Stomach (tissue), 9 donors: Measurements from ENCODE around the gene SEPTIN6. TPM values are rescaled to one million over a fixed set of nuclear protein-coding genes. Genes with fewer than 3 reads are reported as not detected.

Experiments
- DNase-seq, 2 donors: peaks; one replicate each; pipeline versions ENCODE4 v3.0.0 to v3.0.0-alpha.2; 2013 to 2019
- H3K27ac ChIP-seq, 5 donors: fragments of 200-600 bp in 4 of 5; sonication (generic) in 4 of 5; one replicate each; pipeline ENCODE4 v1.5.1; 2013 to 2019; ENCODE audit warnings: mild to moderate bottlenecking in 1 of 5, moderate library complexity in 1 of 5
- H3K27me3 ChIP-seq, 3 donors: fragments of 200-600 bp; sonication (generic); one replicate each; pipeline ENCODE4 v1.5.1; 2017 to 2019; ENCODE audit warnings: mixed run types in 1 of 3
- H3K36me3 ChIP-seq, 4 donors: fragments of 200-600 bp; sonication (generic); 1 replicate in 3 of 4; 2 replicates in 1 of 4; pipeline ENCODE4 v1.5.1; 2016 to 2019
- H3K4me1 ChIP-seq, 4 donors: fragments of 200-600 bp; sonication (generic); one replicate each; pipeline ENCODE4 v1.5.1; 2016 to 2019
- H3K4me3 ChIP-seq, 4 donors: fragments of 200-600 bp; sonication (generic) in 3 of 4; one replicate each; pipeline ENCODE4 v1.5.1; 2016 to 2019; ENCODE audit warnings: mild to moderate bottlenecking in 1 of 4
- H3K9me3 ChIP-seq, 4 donors: fragments of 200-600 bp; sonication (generic); one replicate each; pipeline ENCODE4 v1.5.1; 2016 to 2019
- CTCF ChIP-seq, 7 experiments: fragments of 450-650 bp in 4 of 7; fragments of 200-600 bp in 3 of 7; sonication (generic) in 3 of 7; IDR thresholded peaks; one replicate each; pipeline ENCODE4 v1.5.1; 2016 to 2019; ENCODE audit warnings: antibody characterized with exemption in 7 of 7, control low read depth in 2 of 7, mild to moderate bottlenecking in 1 of 7
- EP300 ChIP-seq: sonication (generic); formaldehyde crosslinking; IDR thresholded peaks from one replicate; pipeline ENCODE4 v1.6.1; 2017; ENCODE audit warnings: antibody characterized with exemption
- POLR2A ChIP-seq, 4 donors: fragments of 450-650 bp; IDR thresholded peaks; one replicate each; pipeline ENCODE4 v1.6.1; 2016; ENCODE audit warnings: antibody characterized with exemption in 4 of 4, control low read depth in 2 of 4, mild to moderate bottlenecking in 1 of 4, moderate library complexity in 1 of 4
- POLR2AphosphoS5 ChIP-seq, 3 donors: sonication (generic); formaldehyde crosslinking; IDR thresholded peaks; one replicate each; pipeline ENCODE4 v1.6.1; 2016; ENCODE audit warnings: antibody characterized with exemption in 3 of 3
- WGBS, 5 donors: extraction: QIAGEN DNeasy Blood & Tissue Kit in 3 of 5; methylation state at CpG; one replicate each; pipeline versions ENCODE4 v1.1.5 to v1.1.7; 2013 to 2018; 5-methylcytosine and 5-hydroxymethylcytosine counted together
- intact Hi-C: fragments of 100-400 bp; cut with DNase I; formaldehyde crosslinking; loops from one replicate; pipeline ENCODE4 v1.15.1; 2023; ENCODE audit warnings: low total_unique reads
- polyA plus RNA-seq, 3 donors: library from polyadenylated mRNA; stranded (reverse); fragments of 200-250 nt; gene quantifications; one replicate each; pipeline ENCODE4 v1.2.3, GENCODE V29; 2013
- total RNA-seq, 5 donors: library from RNA; depleted of rRNA; stranded (reverse); fragments of >200 nt; gene quantifications; one replicate each; pipeline versions ENCODE4 v1.1.0 to v1.2.3, GENCODE V29; 2014 to 2016
- donor health status: healthy with polysubstance abuse.
- donor health status: Bipolar disorder and iron deficiency.
- donor health status: healthy.

The SEPTIN6 gene
- total and polyA plus RNA-seq, 8 donors = 7.6 to 35.3 (median 14.6) TPM

GRCh38 chrX:119735467-119735866 lies 42.5 kb upstream of the SEPTIN6 start:
- Histone ChIP-seq H3K4me1 (peaks cover 0 to 7% (median 0%) of the 10 kb centered on the region in 4 donors), H3K4me3 (no peak overlapping the region), H3K27me3 (no peaks in the 10 kb centered on the region), H3K36me3 (no peaks in the 10 kb centered on the region), H3K27ac (no peak overlapping the region), H3K9me3 (no peaks in the 10 kb centered on the region)
- TF ChIP-seq POLR2A (IDR thresholded peaks at IDR 0.05) (no peak), CTCF (IDR thresholded peaks at IDR 0.05) (no peak), POLR2AphosphoS5 (IDR thresholded peaks at IDR 0.05) (no peak), EP300 (no peak)
- WGBS, 5 donors = 73 to 87% (median 86%) methylated on average over 3 to 6 of the region's 6 CpGs
- DNase-seq = peak in 1 of 2 donors; percentile 3
- intact Hi-C loops = no loop called here

GRCh38 chrX:119734897-119735339 lies 42.0 kb upstream of the SEPTIN6 start:
- Histone ChIP-seq H3K36me3 (no peaks in the 10 kb centered on the region), H3K4me3 (no peak overlapping the region), H3K27me3 (no peaks in the 10 kb centered on the region), H3K4me1 (peaks cover 0 to 7% (median 0%) of the 10 kb centered on the region in 4 donors), H3K9me3 (no peaks in the 10 kb centered on the region), H3K27ac (no peak overlapping the region)
- DNase-seq = peak; percentile 19 to 49
- TF ChIP-seq EP300 = no peak
- no peak for TF ChIP-seq POLR2AphosphoS5 (IDR thresholded peaks at IDR 0.05)
- TF ChIP-seq POLR2A (IDR thresholded peaks at IDR 0.05) = no peak
- TF ChIP-seq CTCF (IDR thresholded peaks at IDR 0.05) = no peak
- intact Hi-C loops = no loop called here
- WGBS, 5 donors = 7 to 39% (median 24%) methylated on average over 4 to 7 of the region's 7 CpGs; no CpG with 5 or more reads in 1 of the 5 donors

DNA sequence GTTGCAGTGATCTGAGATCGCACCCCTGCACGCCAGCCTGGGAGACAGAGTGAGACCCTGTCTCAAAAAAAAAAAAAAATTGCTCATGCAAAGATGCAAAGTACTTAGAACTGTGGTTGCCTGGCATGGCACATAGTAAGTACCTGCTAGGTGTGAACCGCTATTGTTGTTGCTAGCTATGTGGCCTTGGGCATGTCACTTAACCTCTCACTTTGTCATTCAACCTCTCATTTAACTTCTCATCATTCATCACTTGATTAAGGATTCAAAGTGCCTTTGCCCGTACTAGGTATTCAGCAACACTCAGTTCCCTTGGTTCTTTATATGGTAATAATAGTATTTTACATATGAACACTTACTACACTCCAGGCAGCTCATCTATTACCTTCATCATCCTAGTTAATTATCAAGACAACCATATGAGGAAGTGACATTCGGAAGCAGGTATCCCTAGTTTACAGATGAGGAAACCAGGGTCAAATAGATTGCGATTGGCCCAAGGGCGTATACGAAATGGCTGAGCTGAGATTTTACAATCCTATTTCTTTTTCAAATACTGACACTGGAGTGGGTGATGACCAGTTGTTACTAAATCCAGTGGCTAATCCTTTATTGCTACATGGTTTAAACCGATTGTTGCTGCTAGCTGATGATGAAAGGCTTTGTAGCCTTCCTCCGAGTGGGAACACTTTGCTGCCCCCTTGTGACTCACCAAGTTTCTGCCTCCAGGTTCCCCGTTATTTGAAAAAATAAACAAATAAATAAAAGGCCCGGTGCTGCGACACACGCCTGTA lies 36.6 kb upstream of the SEPTIN6 start:
- peak; percentile 57 to 79 for DNase-seq
- H3K27ac ChIP-seq = no peak overlapping the region
- WGBS, 5 donors = 35 to 50% (median 44%) methylated on average over 13 to 14 of the region's 14 CpGs
- intact Hi-C loops = no loop called here
- H3K9me3 ChIP-seq = no peaks in the 10 kb centered on the region
- no peak overlapping the region for H3K4me3 ChIP-seq
- no peaks in the 10 kb centered on the region for H3K27me3 ChIP-seq
- H3K4me1 ChIP-seq = peaks cover 0 to under 1% (median 0%) of the 10 kb centered on the region in 4 donors
- TF ChIP-seq EP300 = no peak
- TF ChIP-seq CTCF (IDR thresholded peaks at IDR 0.05) = peak in 4 of 7 experiments; percentile 21 to 54 (median 38)
- no peak for TF ChIP-seq POLR2A (IDR thresholded peaks at IDR 0.05)
- TF ChIP-seq POLR2AphosphoS5 (IDR thresholded peaks at IDR 0.05) = no peak
- no peaks in the 10 kb centered on the region for H3K36me3 ChIP-seq

DNA sequence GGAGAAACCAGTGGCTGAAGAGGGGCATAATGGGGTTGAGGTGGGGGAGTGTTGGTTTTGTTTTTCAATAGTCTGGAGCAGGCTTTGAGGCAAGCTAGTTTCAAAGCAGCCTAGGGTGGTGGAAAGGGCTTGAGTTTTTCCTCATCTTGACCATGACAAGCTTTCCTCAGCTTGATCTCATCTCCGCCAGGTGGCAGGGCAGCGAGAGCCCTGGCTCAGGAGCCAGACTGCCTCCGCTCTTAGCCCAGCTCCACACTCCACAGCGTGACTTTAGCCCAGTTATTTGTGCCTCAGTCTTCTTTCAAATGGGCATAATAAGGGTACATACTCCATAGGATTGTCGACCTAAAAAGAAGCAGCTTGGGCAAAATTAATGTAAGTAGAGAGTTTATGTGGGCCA lies 35.5 kb upstream of the SEPTIN6 start:
- no peak overlapping the region for H3K27ac ChIP-seq
- TF ChIP-seq POLR2A (IDR thresholded peaks at IDR 0.05) = no peak
- TF ChIP-seq CTCF (IDR thresholded peaks at IDR 0.05) = peak in 1 of 7 experiments; percentile 7
- H3K36me3 ChIP-seq = no peaks in the 10 kb centered on the region
- H3K9me3 ChIP-seq = no peaks in the 10 kb centered on the region
- no peaks in the 10 kb centered on the region for H3K27me3 ChIP-seq
- DNase-seq = peak in 1 of 2 donors; percentile 14
- no peaks in the 10 kb centered on the region for H3K4me1 ChIP-seq
- intact Hi-C loops = no loop called here
- no peak overlapping the region for H3K4me3 ChIP-seq
- WGBS, 5 donors = 38 to 55% (median 48%) methylated on average over 5 of the region's 5 CpGs
